Muscle of leg (tissue), 11 donors: ENCODE data around the gene SLC35B1. TPM values are rescaled to one million over a fixed set of nuclear protein-coding genes. Genes with fewer than 3 reads are reported as not detected.
"Not testable (repeated sequence)": the region's sequence is repeated elsewhere in the genome, so short reads cannot be mapped to it uniquely, and the experiment has no call there.

Experiments
- DNase-seq: peaks from one replicate; pipeline ENCODE4 v3.0.0; 2013
- H3K27ac ChIP-seq: one replicate; pipeline ENCODE4 v1.5.1; 2013; ENCODE audit warnings: mild to moderate bottlenecking, low read length, control low read depth
- H3K27me3 ChIP-seq: one replicate; pipeline ENCODE4 v1.6.1; 2013; ENCODE audit warnings: low read length; ENCODE audit not compliant: control insufficient read depth, insufficient read depth
- H3K36me3 ChIP-seq: one replicate; pipeline ENCODE4 v1.6.1; 2013; ENCODE audit warnings: low read length; ENCODE audit not compliant: control insufficient read depth, insufficient read depth
- H3K4me1 ChIP-seq: one replicate; pipeline ENCODE4 v1.6.1; 2013; ENCODE audit warnings: low read length; ENCODE audit not compliant: control insufficient read depth, insufficient read depth
- H3K4me3 ChIP-seq: one replicate; pipeline ENCODE4 v1.5.1; 2013; ENCODE audit warnings: low read length, control low read depth
- H3K9me3 ChIP-seq: replicated peaks from 2 replicates; pipeline ENCODE4 v1.6.1; 2013; ENCODE audit warnings: low read depth, low read length; ENCODE audit not compliant: control insufficient read depth
- WGBS: methylation state at CpG from one replicate; pipeline ENCODE4 v1.1.5; 2013; ENCODE audit warnings: missing lambda C conversion rate; ENCODE audit not compliant: insufficient coverage; 5-methylcytosine and 5-hydroxymethylcytosine counted together
- polyA plus RNA-seq, 8 donors: library from polyadenylated mRNA; unstranded; fragments of 120-200 nt; gene quantifications; one replicate each; pipeline versions ENCODE4 v1.2.1 to v1.2.3, GENCODE V29; 2013; ENCODE audit warnings: inconsistent platforms in 1 of 8, low replicate concordance in 1 of 8; ENCODE audit not compliant: insufficient read length in 8 of 8, insufficient read depth in 1 of 8
- total RNA-seq: library from RNA; stranded (reverse); fragments of 120-200 nt; gene quantifications from one replicate; pipeline ENCODE4 v1.2.4, GENCODE V29; 2013

The SLC35B1 gene
- total and polyA plus RNA-seq, 9 donors: 38.8 to 60.5 (median 51.9) TPM

GRCh38 chr17:49724552-49724951 is 16.8 kb upstream of the SLC35B1 start:
- H3K4me3 ChIP-seq, H3K27me3 ChIP-seq, DNase-seq, H3K9me3 ChIP-seq: not testable (repeated sequence)
- WGBS: 100% methylated on average over 2 of the region's 6 CpGs
- H3K27ac ChIP-seq: peak overlapping the region; percentile 96
- H3K4me1 ChIP-seq: peaks cover 87% of the 10 kb centered on the region
- H3K36me3 ChIP-seq: peaks cover 36% of the 10 kb centered on the region

- peak; percentile 97 for DNase-seq
- H3K9me3 ChIP-seq: peaks cover 3% of the 10 kb centered on the region
- H3K4me3 ChIP-seq: peak overlapping the region; percentile 1
- WGBS: no CpG with 5 or more reads among the region's 8 CpGs
- peak overlapping the region; percentile 96 for H3K27ac ChIP-seq
- peaks cover 42% of the 10 kb centered on the region for H3K36me3 ChIP-seq
- peaks cover 76% of the 10 kb centered on the region for H3K4me1 ChIP-seq
- H3K27me3 ChIP-seq: no peaks in the 10 kb centered on the region
Observed at GRCh38 chr17:49723423-49723822, 15.7 kb upstream of the SLC35B1 start.

GRCh38 chr17:49722066-49722465 is 14.3 kb upstream of the SLC35B1 start:
- Histone ChIP-seq H3K4me1 (peaks cover 76% of the 10 kb centered on the region), H3K9me3 (peaks cover 3% of the 10 kb centered on the region), H3K4me3 (no peak overlapping the region), H3K27ac (peak overlapping the region; percentile 96), H3K36me3 (peaks cover 54% of the 10 kb centered on the region), H3K27me3 (no peaks in the 10 kb centered on the region)
- WGBS: 90% methylated on average over 3 of the region's 3 CpGs
- no peak for DNase-seq

- peaks cover 82% of the 10 kb centered on the region for H3K36me3 ChIP-seq
- H3K4me1 ChIP-seq: peaks cover 40% of the 10 kb centered on the region
- no peaks in the 10 kb centered on the region for H3K27me3 ChIP-seq
- H3K27ac ChIP-seq: peak overlapping the region; percentile 73
- no peaks in the 10 kb centered on the region for H3K9me3 ChIP-seq
- peak; percentile 52 for DNase-seq
- no peak overlapping the region for H3K4me3 ChIP-seq
- 90% methylated on average over 6 of the region's 10 CpGs for WGBS
Observed at GRCh38 chr17:49717371-49717861, 9.7 kb upstream of the SLC35B1 start.

- Histone ChIP-seq H3K27me3 (no peaks in the 10 kb centered on the region), H3K9me3 (no peaks in the 10 kb centered on the region), H3K27ac (no peak overlapping the region), H3K4me3 (no peak overlapping the region), H3K36me3 (peaks cover 81% of the 10 kb centered on the region), H3K4me1 (peaks cover 34% of the 10 kb centered on the region)
- DNase-seq: no peak
- WGBS: no CpG with 5 or more reads among the region's 1 CpG
Observed at GRCh38 chr17:49716668-49717364, 9.1 kb upstream of the SLC35B1 start.

- no peak for DNase-seq
- H3K27ac ChIP-seq: no peak overlapping the region
- no peaks in the 10 kb centered on the region for H3K27me3 ChIP-seq
- WGBS: 94% methylated on average over 2 of the region's 9 CpGs
- H3K9me3 ChIP-seq: no peaks in the 10 kb centered on the region
- H3K36me3 ChIP-seq: peaks cover 81% of the 10 kb centered on the region
- peaks cover 25% of the 10 kb centered on the region for H3K4me1 ChIP-seq
- no peak overlapping the region for H3K4me3 ChIP-seq
Observed at GRCh38 chr17:49715717-49716279, 8.0 kb upstream of the SLC35B1 start.

GRCh38 chr17:49715216-49715615 is 7.5 kb upstream of the SLC35B1 start:
- Histone ChIP-seq H3K36me3 (peaks cover 83% of the 10 kb centered on the region), H3K9me3 (no peaks in the 10 kb centered on the region), H3K4me3 (no peak overlapping the region), H3K27me3 (no peaks in the 10 kb centered on the region), H3K27ac (no peak overlapping the region), H3K4me1 (peaks cover 23% of the 10 kb centered on the region)
- WGBS: 86% methylated on average over 3 of the region's 4 CpGs
- DNase-seq: no peak

- H3K27me3 ChIP-seq: no peaks in the 10 kb centered on the region
- peak; percentile 33 for DNase-seq
- H3K9me3 ChIP-seq: no peaks in the 10 kb centered on the region
- peak overlapping the region; percentile 60 for H3K27ac ChIP-seq
- H3K4me3 ChIP-seq: peak overlapping the region; percentile 27
- peaks cover 17% of the 10 kb centered on the region for H3K4me1 ChIP-seq
- WGBS: 56% methylated on average over 9 of the region's 15 CpGs
- H3K36me3 ChIP-seq: peaks cover 54% of the 10 kb centered on the region
Observed at GRCh38 chr17:49708515-49709183, 885 bp upstream of the SLC35B1 start.

- Histone ChIP-seq H3K36me3 (peaks cover 59% of the 10 kb centered on the region), H3K4me3 (peak overlapping the region; percentile 98)
Observed at GRCh38 chr17:49707246-49707607, 537 bp downstream of the SLC35B1 start.

GRCh38 chr17:49705254-49705653 is 2.5 kb downstream of the SLC35B1 start:
- Histone ChIP-seq H3K4me1 (peaks cover 17% of the 10 kb centered on the region), H3K36me3 (peaks cover 59% of the 10 kb centered on the region), H3K27ac (no peak overlapping the region), H3K27me3 (no peaks in the 10 kb centered on the region), H3K4me3 (no peak overlapping the region), H3K9me3 (no peaks in the 10 kb centered on the region)
- DNase-seq: no peak

More at GRCh38 chr17:49707246-49707607, 537 bp downstream of the SLC35B1 start:
- H3K27me3 ChIP-seq: no peaks in the 10 kb centered on the region
- no peaks in the 10 kb centered on the region for H3K9me3 ChIP-seq
- H3K27ac ChIP-seq: peak overlapping the region; percentile 98
- peaks cover 17% of the 10 kb centered on the region for H3K4me1 ChIP-seq
- WGBS: 1% methylated on average over 12 of the region's 12 CpGs
- peak; percentile 30 for DNase-seq
